Keratinocyte (primary cell): Measurements from ENCODE around the gene PRAC1. TPM values are rescaled to one million over a fixed set of nuclear protein-coding genes. Genes with fewer than 3 reads are reported as not detected.
A peak's percentile ranks its signal among the peaks of the same experiment; 100 is the strongest.

Source experiments
- DNase-seq: peaks from one replicate; pipeline ENCODE4 v3.0.0-alpha.2; 2011; ENCODE audit warnings: low read depth, missing footprints, low spot score
- FAIRE-seq: peaks from 2 replicates; lab custom pipeline; 2011; peaks lifted over from hg19 to GRCh38; lab: Jason Lieb, UNC
- H2AFZ ChIP-seq: 2 replicates; pipeline ENCODE4 v1.6.0; 2012; ENCODE audit warnings: low read length, control low read depth, inconsistent platforms; ENCODE audit not compliant: control insufficient read depth
- H3K27ac ChIP-seq: 2 replicates; pipeline ENCODE4 v1.5.1; 2011; ENCODE audit warnings: low read length; ENCODE audit not compliant: control insufficient read depth, insufficient read depth
- H3K27me3 ChIP-seq: 3 replicates; pipeline ENCODE4 v1.6.0; 2011; ENCODE audit warnings: low read length; ENCODE audit not compliant: control insufficient read depth, insufficient read depth; ENCODE audit errors: extremely low read depth
- H3K36me3 ChIP-seq, 2 experiments: 2 replicates in 1 of 2; 3 replicates in 1 of 2; pipeline ENCODE4 v1.5.1; 2011; ENCODE audit warnings: low read length in 2 of 2, mild to moderate bottlenecking in 1 of 2; ENCODE audit not compliant: control insufficient read depth in 2 of 2, insufficient read depth in 2 of 2; ENCODE audit errors: extremely low read depth in 1 of 2
- H3K4me1 ChIP-seq: 3 replicates; pipeline ENCODE4 v1.5.1; 2011; ENCODE audit warnings: low read length; ENCODE audit not compliant: control insufficient read depth, insufficient read depth; ENCODE audit errors: extremely low read depth
- H3K4me2 ChIP-seq: 3 replicates; pipeline ENCODE4 v1.6.0; 2011; ENCODE audit warnings: low read depth, low read length; ENCODE audit not compliant: control insufficient read depth, insufficient read depth; ENCODE audit errors: extremely low read depth
- H3K4me3 ChIP-seq, 3 experiments: fragments of 200-600 bp in 1 of 3; sonication (generic) in 1 of 3; 2 replicates in 2 of 3; 3 replicates in 1 of 3; pipeline ENCODE4 v1.5.1; 2011 to 2016; ENCODE audit warnings: low read length in 3 of 3, mild to moderate bottlenecking in 3 of 3, control low read depth in 2 of 3, inconsistent platforms in 1 of 3, low read depth in 1 of 3, mixed read lengths in 1 of 3, mixed run types in 1 of 3, moderate library complexity in 1 of 3; ENCODE audit not compliant: control insufficient read depth in 2 of 3, insufficient read depth in 2 of 3; ENCODE audit errors: extremely low read depth in 1 of 3
- H3K79me2 ChIP-seq: 2 replicates; pipeline ENCODE4 v1.6.0; 2012; ENCODE audit warnings: low read length; ENCODE audit not compliant: control insufficient read depth, insufficient read depth
- H3K9ac ChIP-seq: 3 replicates; pipeline ENCODE4 v1.6.0; 2011; ENCODE audit warnings: low read length; ENCODE audit not compliant: control insufficient read depth, insufficient read depth; ENCODE audit errors: extremely low read depth
- H3K9me1 ChIP-seq: 3 replicates; pipeline ENCODE4 v1.6.0; 2011; ENCODE audit warnings: low read length; ENCODE audit not compliant: control insufficient read depth, insufficient read depth; ENCODE audit errors: extremely low read depth
- H3K9me3 ChIP-seq: 2 replicates; pipeline ENCODE4 v1.5.1; 2012; ENCODE audit warnings: low read depth, low read length; ENCODE audit not compliant: control insufficient read depth
- H4K20me1 ChIP-seq: 3 replicates; pipeline ENCODE4 v1.6.0; 2011; ENCODE audit warnings: low read length; ENCODE audit not compliant: control insufficient read depth, insufficient read depth; ENCODE audit errors: extremely low read depth
- EZH2 ChIP-seq: IDR thresholded peaks from one replicate; pipeline ENCODE4 v1.6.1; 2012; ENCODE audit warnings: inconsistent platforms, mild to moderate bottlenecking, low read length, moderate library complexity
- dilution Hi-C: fragments of 300-500 bp; cut with MboI; formaldehyde crosslinking; loops from one replicate; pipeline ENCODE4 v1.7.0; 2020; ENCODE audit warnings: low sequenced_read_pairs; ENCODE audit not compliant: extremely low pct_ligation_motif_present
- polyA minus RNA-seq, 3 experiments: library from RNA; depleted of rRNA, polyadenylated mRNA; stranded (reverse); fragments of >200 nt; gene quantifications; 1 replicate in 1 of 3; 2 replicates in 1 of 3; 3 replicates in 1 of 3; pipeline ENCODE4 v1.2.3, GENCODE V29; 2011
- polyA plus RNA-seq, 5 experiments: library from polyadenylated mRNA; depleted of rRNA in 3 of 5; stranded (reverse) in 3 of 5; stranded (forward) in 1 of 5; unstranded in 1 of 5; fragments of >200 nt; gene quantifications; 1 replicate in 1 of 5; 2 replicates in 3 of 5; 3 replicates in 1 of 5; pipeline versions ENCODE4 v1.2.1 to v1.2.3, GENCODE V29; 2011 to 2012; ENCODE audit warnings: missing spikeins in 2 of 5, low read depth in 1 of 5, low replicate concordance in 1 of 5
- TF ChIP-seq, protein P1 (sequence below), 3 experiments: IDR thresholded peaks in 1 of 3; conservative IDR thresholded peaks in 1 of 3; optimal IDR thresholded peaks in 1 of 3; 2 replicates in 2 of 3; 3 replicates in 1 of 3; pipeline versions ENCODE3 to v1.5.1; 2011; ENCODE audit warnings: low read length in 3 of 3, mild to moderate bottlenecking in 3 of 3, moderate library complexity in 2 of 3, control low read depth in 1 of 3, inconsistent platforms in 1 of 3; ENCODE audit not compliant: insufficient read depth in 2 of 3; ENCODE audit errors: extremely low read depth in 1 of 3

The PRAC1 gene
- polyA plus RNA-seq: not detected in 3 replicates
- not detected for polyA plus RNA-seq (2011; ENCODE audit: low read depth)
- not detected in 2 replicates for polyA plus RNA-seq (2011; cell fraction: cytosol; rRNA removed)
- polyA plus RNA-seq (2011; cell fraction: nucleus; rRNA removed): not detected in 2 replicates
- polyA plus RNA-seq (2012; ENCODE audit: low replicate concordance): not detected in 2 replicates
- polyA minus RNA-seq: not detected in 3 replicates
- not detected for polyA minus RNA-seq (2011; cell fraction: cytosol; rRNA and poly(A)+ RNA removed)
- polyA minus RNA-seq (2011; cell fraction: nucleus; rRNA and poly(A)+ RNA removed): not detected in 2 replicates

DNA sequence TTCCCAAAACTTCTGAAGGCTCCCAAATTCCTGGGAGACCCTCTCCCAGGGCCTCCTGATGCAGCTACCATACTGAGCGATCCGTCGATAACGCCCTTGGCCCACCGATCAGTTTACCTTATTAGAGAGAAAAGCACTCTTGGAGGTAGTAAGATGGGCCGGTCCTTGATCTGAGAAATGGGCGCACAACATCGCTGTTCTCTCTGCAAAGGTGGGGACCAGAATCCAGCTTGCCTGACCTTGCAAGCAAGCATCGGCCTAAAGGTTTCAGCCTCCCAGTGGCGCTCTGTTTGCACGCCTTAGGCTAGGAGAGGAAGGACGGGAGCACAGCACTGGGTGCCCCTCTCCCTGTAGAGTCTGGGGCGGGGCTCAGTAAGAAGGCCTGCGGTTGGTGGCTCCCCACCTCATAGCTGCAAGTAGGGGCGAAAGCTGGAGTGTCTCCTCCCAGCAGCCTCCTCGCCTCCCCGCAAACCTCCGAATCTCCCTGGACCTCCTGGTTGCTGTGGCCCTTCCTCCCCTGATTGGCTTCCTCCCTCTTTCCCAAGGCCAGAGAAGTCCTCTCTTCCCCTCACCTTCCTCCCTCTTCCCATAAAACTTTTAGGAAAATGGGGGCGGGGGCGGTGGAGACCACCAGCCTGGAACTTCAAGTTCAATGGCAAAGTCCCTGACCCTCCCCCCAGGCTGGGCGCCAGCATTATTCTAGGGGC lies at the start of gene PRAC1:
TSS of gene PRAC1 (minus strand) at position 318 of the 707 bp plus-strand sequence. CDS start at position 192, 126 bp downstream.
- Histone ChIP-seq H3K9ac (no peak within 1 kb of the TSS), H3K9me1 (no peaks in the 10 kb centered on the region), H3K4me3 (no peak within 1 kb of the TSS), H3K4me2 (peak within 1 kb of the TSS; percentile 45), H3K79me2 (no peaks in the 10 kb centered on the region), H3K9me3 (no peaks in the 10 kb centered on the region), H2AFZ (no peak within 1 kb of the TSS), H3K36me3 (no peaks in the 10 kb centered on the region), H3K4me1 (peaks cover 4% of the 10 kb centered on the region), H3K27ac (no peak within 1 kb of the TSS), H3K27me3 (peaks cover 100% of the 10 kb centered on the region), H4K20me1 (peaks cover 7% of the 10 kb centered on the region)
- FAIRE-seq: no peak
- no peak for DNase-seq
- TF ChIP-seq EZH2: peak; percentile 70
- TF ChIP-seq, protein P1, sequence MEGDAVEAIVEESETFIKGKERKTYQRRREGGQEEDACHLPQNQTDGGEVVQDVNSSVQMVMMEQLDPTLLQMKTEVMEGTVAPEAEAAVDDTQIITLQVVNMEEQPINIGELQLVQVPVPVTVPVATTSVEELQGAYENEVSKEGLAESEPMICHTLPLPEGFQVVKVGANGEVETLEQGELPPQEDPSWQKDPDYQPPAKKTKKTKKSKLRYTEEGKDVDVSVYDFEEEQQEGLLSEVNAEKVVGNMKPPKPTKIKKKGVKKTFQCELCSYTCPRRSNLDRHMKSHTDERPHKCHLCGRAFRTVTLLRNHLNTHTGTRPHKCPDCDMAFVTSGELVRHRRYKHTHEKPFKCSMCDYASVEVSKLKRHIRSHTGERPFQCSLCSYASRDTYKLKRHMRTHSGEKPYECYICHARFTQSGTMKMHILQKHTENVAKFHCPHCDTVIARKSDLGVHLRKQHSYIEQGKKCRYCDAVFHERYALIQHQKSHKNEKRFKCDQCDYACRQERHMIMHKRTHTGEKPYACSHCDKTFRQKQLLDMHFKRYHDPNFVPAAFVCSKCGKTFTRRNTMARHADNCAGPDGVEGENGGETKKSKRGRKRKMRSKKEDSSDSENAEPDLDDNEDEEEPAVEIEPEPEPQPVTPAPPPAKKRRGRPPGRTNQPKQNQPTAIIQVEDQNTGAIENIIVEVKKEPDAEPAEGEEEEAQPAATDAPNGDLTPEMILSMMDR (optimal IDR thresholded peaks at IDR 0.05 in 1 of 3, IDR thresholded peaks at IDR 0.05 in 1 of 3, conservative IDR thresholded peaks at IDR 0.05 in 1 of 3; ENCODE audit: extremely low read depth in 1 of 3, insufficient read depth in 2 of 3, low read length in 3 of 3): no peak
- dilution Hi-C loops: no loop called here

DNA sequence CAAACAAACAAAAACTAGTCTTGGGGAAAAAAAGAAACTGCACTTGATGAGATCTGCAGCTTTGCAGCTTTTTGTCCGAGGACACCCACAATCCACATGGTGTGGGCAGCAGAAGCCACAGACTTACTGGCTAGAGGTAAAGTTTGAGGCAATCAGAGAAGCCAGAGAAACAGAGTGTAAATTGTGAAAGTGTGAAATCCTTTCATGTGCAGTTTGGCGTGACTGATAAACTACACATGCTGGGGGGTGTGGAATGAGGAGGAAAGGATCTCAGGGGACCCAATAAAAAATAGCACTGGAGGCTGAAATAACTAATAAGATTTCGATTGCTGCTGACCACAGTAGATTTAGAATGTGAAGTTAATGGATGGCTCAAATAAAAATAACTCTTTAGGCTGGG lies 48.6 kb upstream of the PRAC1 start:
- no peaks in the 10 kb centered on the region for H3K79me2 ChIP-seq
- no peaks in the 10 kb centered on the region for H3K27me3 ChIP-seq
- H3K4me1 ChIP-seq: no peaks in the 10 kb centered on the region
- DNase-seq: no peak
- dilution Hi-C loops: loop anchor here (25.0 kb wide), 1 partner anchor 109 kb away; no protein-coding TSS in a partner anchor
- no peak overlapping the region for H3K9ac ChIP-seq
- no peaks in the 10 kb centered on the region for H4K20me1 ChIP-seq
- H3K27ac ChIP-seq: no peak overlapping the region
- no peak overlapping the region for H3K4me2 ChIP-seq
- H3K9me3 ChIP-seq: no peaks in the 10 kb centered on the region
- no peak overlapping the region for H2AFZ ChIP-seq
- no peak for FAIRE-seq
- H3K9me1 ChIP-seq: no peaks in the 10 kb centered on the region
- no peak overlapping the region for H3K4me3 ChIP-seq
- no peaks in the 10 kb centered on the region for H3K36me3 ChIP-seq
- no peak for TF ChIP-seq EZH2
- TF ChIP-seq, protein P1 (optimal IDR thresholded peaks at IDR 0.05 in 1 of 3, IDR thresholded peaks at IDR 0.05 in 1 of 3, conservative IDR thresholded peaks at IDR 0.05 in 1 of 3; ENCODE audit: extremely low read depth in 1 of 3, insufficient read depth in 2 of 3, low read length in 3 of 3): no peak
